GM12891 (cell line): ENCODE data around the gene SLCO2B1.

ENCODE experiments used
- DNase-seq: peaks from one replicate; pipeline ENCODE4 v3.0.0; 2011; ENCODE audit warnings: low spot score; ENCODE audit not compliant: insufficient read length
- FAIRE-seq: peaks from 2 replicates; lab custom pipeline; 2011; peaks lifted over from hg19 to GRCh38; lab: Jason Lieb, UNC
- PAX5 ChIP-seq: IDR thresholded peaks from 2 replicates; pipeline ENCODE4 v1.6.1; 2011; ENCODE audit warnings: low read length, moderate library complexity, mild to moderate bottlenecking; ENCODE audit not compliant: insufficient read depth, severe bottlenecking
- POLR2A ChIP-seq: IDR thresholded peaks from 2 replicates; pipeline ENCODE4 v1.6.1; 2011; ENCODE audit warnings: low read depth, low read length, control low read depth
- POLR2AphosphoS5 ChIP-seq: IDR thresholded peaks from 2 replicates; pipeline ENCODE4 v1.6.1; 2011; ENCODE audit warnings: low read depth, low read length, control low read depth
- POU2F2 ChIP-seq: IDR thresholded peaks from 2 replicates; pipeline ENCODE4 v1.6.1; 2011; ENCODE audit warnings: low read depth, mild to moderate bottlenecking, control low read depth, low read length, moderate library complexity
- SPI1 ChIP-seq: IDR thresholded peaks from 2 replicates; pipeline ENCODE4 v1.6.1; 2011; ENCODE audit warnings: low read depth, low read length, control low read depth
- TAF1 ChIP-seq: IDR thresholded peaks from 2 replicates; pipeline ENCODE4 v1.6.1; 2011; ENCODE audit warnings: low read depth, low read length, control low read depth

Gene SLCO2B1

GRCh38 chr11:75238595-75239440 lies 87.9 kb downstream of the SLCO2B1 start:
- DNase-seq = no peak
- no peak for FAIRE-seq
- TF ChIP-seq PAX5 = no peak
- no peak for TF ChIP-seq TAF1
- TF ChIP-seq POLR2AphosphoS5 = no peak
- no peak for TF ChIP-seq POLR2A
- TF ChIP-seq SPI1 = no peak
- TF ChIP-seq POU2F2 = no peak

GRCh38 chr11:75239531-75240290 lies 88.8 kb downstream of the SLCO2B1 start:
- DNase-seq = no peak
- no peak for TF ChIP-seq SPI1
- no peak for TF ChIP-seq POU2F2
- no peak for TF ChIP-seq POLR2AphosphoS5
- TF ChIP-seq TAF1 = no peak
- TF ChIP-seq POLR2A = no peak
- TF ChIP-seq PAX5 = no peak
- no peak for FAIRE-seq

GRCh38 chr11:75240311-75241035 lies 89.6 kb downstream of the SLCO2B1 start, which contains the start of gene TPBGL:
TPBGL (plus strand) TSS chr11:75240774; CDS start chr11:75241050, 276 bp downstream.
- DNase-seq (no peak), FAIRE-seq (no peak)
- no peak for TF ChIP-seq POLR2A
- TF ChIP-seq SPI1 = no peak
- no peak for TF ChIP-seq POU2F2
- TF ChIP-seq PAX5 = no peak
- TF ChIP-seq TAF1 = no peak
- TF ChIP-seq POLR2AphosphoS5 = no peak

- DNase-seq (peak; percentile 99), FAIRE-seq (peak; percentile 97)
- TF ChIP-seq SPI1 = no peak
- TF ChIP-seq PAX5 = peak; percentile 14
Observed at GRCh38 chr11:75241036-75241905, 90.4 kb downstream of the SLCO2B1 start.

- TF ChIP-seq TAF1 (no peak), PAX5 (no peak), POLR2AphosphoS5 (no peak)
- FAIRE-seq = no peak
- no peak for DNase-seq
Observed at GRCh38 chr11:75241906-75242644, 91.2 kb downstream of the SLCO2B1 start.

GRCh38 chr11:75242722-75243600 lies 92.1 kb downstream of the SLCO2B1 start:
- no peak for TF ChIP-seq POLR2AphosphoS5
- no peak for TF ChIP-seq POLR2A
- TF ChIP-seq TAF1 = no peak
- no peak for TF ChIP-seq SPI1
- no peak for TF ChIP-seq PAX5
- no peak for TF ChIP-seq POU2F2
- DNase-seq (no peak), FAIRE-seq (no peak)

- FAIRE-seq (no peak), DNase-seq (no peak)
- TF ChIP-seq POU2F2 = no peak
- TF ChIP-seq PAX5 = no peak
- no peak for TF ChIP-seq POLR2A
- no peak for TF ChIP-seq SPI1
- no peak for TF ChIP-seq TAF1
- no peak for TF ChIP-seq POLR2AphosphoS5
Observed at GRCh38 chr11:75244052-75244814, 93.3 kb downstream of the SLCO2B1 start.
